HG03457 (cell line): ENCODE measurements around the gene TACC2.

Experiments used
- ATAC-seq: cut with Tn5 transposase; IDR thresholded peaks from one replicate; pipeline ENCODE4 v1.9.1; 2021; ENCODE audit warnings: moderate number of reproducible peaks; ENCODE audit not compliant: unreplicated experiment

TACC2 gene

GRCh38 chr10:122210481-122211265 is 221.7 kb downstream of the TACC2 start:
- no peak for ATAC-seq

GRCh38 chr10:122213364-122213763 is 224.4 kb downstream of the TACC2 start:
- no peak for ATAC-seq

GRCh38 chr10:122213766-122214165 is 224.8 kb downstream of the TACC2 start:
- ATAC-seq, result no peak

- no peak for ATAC-seq
Measured at GRCh38 chr10:122216047-122216446, 227.1 kb downstream of the TACC2 start.

GRCh38 chr10:122219340-122219739 is 230.4 kb downstream of the TACC2 start:
- ATAC-seq, result no peak

- no peak for ATAC-seq
Measured at GRCh38 chr10:122220736-122221135, 231.8 kb downstream of the TACC2 start.

- ATAC-seq, result no peak
Measured at GRCh38 chr10:122221958-122222357, 233.0 kb downstream of the TACC2 start.

GRCh38 chr10:122222638-122223037 is 233.7 kb downstream of the TACC2 start:
- no peak for ATAC-seq

- ATAC-seq, result no peak
Measured at GRCh38 chr10:122224159-122224558, 235.2 kb downstream of the TACC2 start.

- no peak for ATAC-seq
Measured at GRCh38 chr10:122225330-122225729, 236.4 kb downstream of the TACC2 start.

- ATAC-seq, result no peak
Measured at GRCh38 chr10:122227754-122228153, 238.8 kb downstream of the TACC2 start.

- ATAC-seq, result no peak
Measured at GRCh38 chr10:122229666-122230065, 240.7 kb downstream of the TACC2 start.

- no peak for ATAC-seq
Measured at GRCh38 chr10:122230222-122230621, 241.3 kb downstream of the TACC2 start.

- ATAC-seq, result no peak
Measured at GRCh38 chr10:122232769-122233168, 243.8 kb downstream of the TACC2 start.

GRCh38 chr10:122233857-122234348 is 244.9 kb downstream of the TACC2 start:
- no peak for ATAC-seq

GRCh38 chr10:122234416-122234815 is 245.5 kb downstream of the TACC2 start:
- ATAC-seq, result no peak

GRCh38 chr10:122236690-122237306 is 247.8 kb downstream of the TACC2 start:
- ATAC-seq, result no peak

- no peak for ATAC-seq
Measured at GRCh38 chr10:122237331-122237990, 248.5 kb downstream of the TACC2 start.

- ATAC-seq, result no peak
Measured at GRCh38 chr10:122239578-122240257, 250.8 kb downstream of the TACC2 start.

- ATAC-seq, result no peak
Measured at GRCh38 chr10:122240401-122240800, 251.4 kb downstream of the TACC2 start.

GRCh38 chr10:122241836-122242235 is 252.9 kb downstream of the TACC2 start:
- no peak for ATAC-seq
